HepG2 (cell line): ENCODE measurements around the gene BCAN. TPM values are rescaled to one million over a fixed set of nuclear protein-coding genes. Genes with fewer than 3 reads are reported as not detected.

Experiments used
- ATAC-seq: fragments of 200-7000 bp; cut with Tn5 transposase; 3 replicates; pipeline ENCODE4 v1.9.1; 2020; ENCODE audit warnings: mild to moderate bottlenecking, moderate library complexity
- BruUV-seq: library from RNA; stranded (reverse); fragments of 400-500 nt; replicated peaks from 2 replicates; lab custom pipeline; 2021; lab: Mats Ljungman, UMichigan
- CTCF ChIA-PET: fragments of 300-600 bp; formaldehyde crosslinking; extraction: SDS; loops from one replicate; lab custom pipeline; 2021; ENCODE audit warnings: low total read pairs, inconsistent platforms, low intra/inter-chr PET ratio; lab: Yijun Ruan, JAX
- POLR2A ChIA-PET: fragments of 350-600 bp; sonication (Branson Sonifier 250); formaldehyde crosslinking; loops from one replicate; lab custom pipeline; 2020; ENCODE audit warnings: antibody characterized with exemption, inconsistent platforms; lab: Yijun Ruan, JAX
- DNase-seq: peaks from one replicate; pipeline ENCODE4 v3.0.0-alpha.2; 2015; ENCODE audit warnings: low spot score
- FAIRE-seq: peaks from 3 replicates; lab custom pipeline; 2011; peaks lifted over from hg19 to GRCh38; lab: Jason Lieb, UNC
- H2AFZ ChIP-seq: one replicate; pipeline ENCODE4 v1.6.1; 2011; ENCODE audit warnings: low read length, inconsistent platforms
- H3K27ac ChIP-seq: fragments of 300-600 bp; 3 replicates; pipeline ENCODE4 v1.8.0; 2011; ENCODE audit warnings: mixed run types, mild to moderate bottlenecking, mixed read lengths, low read length, inconsistent platforms; ENCODE audit not compliant: insufficient read depth; ENCODE audit errors: extremely low read length
- H3K27me3 ChIP-seq, 2 experiments: fragments of 200-600 bp in 1 of 2; 2 replicates in 1 of 2; 3 replicates in 1 of 2; pipeline versions ENCODE4 v1.6.0 to v1.8.0; 2011; ENCODE audit warnings: low read length in 2 of 2, mild to moderate bottlenecking in 2 of 2, moderate library complexity in 2 of 2, inconsistent platforms in 1 of 2; ENCODE audit not compliant: insufficient read depth in 2 of 2, control insufficient read depth in 1 of 2
- H3K36me3 ChIP-seq, 2 experiments: fragments of 200-600 bp in 1 of 2; replicated peaks in 1 of 2; 2 replicates in 1 of 2; 3 replicates in 1 of 2; pipeline versions ENCODE4 v1.5.1 to v1.8.0; 2011; ENCODE audit warnings: low read length in 2 of 2, inconsistent platforms in 1 of 2; ENCODE audit not compliant: insufficient read depth in 2 of 2, control insufficient read depth in 1 of 2
- H3K4me1 ChIP-seq: 2 replicates; pipeline ENCODE4 v1.5.1; 2012; ENCODE audit warnings: low read length, inconsistent platforms; ENCODE audit not compliant: insufficient read depth
- H3K4me2 ChIP-seq: 2 replicates; pipeline ENCODE4 v1.6.0; 2011; ENCODE audit warnings: low read depth, low read length, inconsistent platforms
- H3K4me3 ChIP-seq, 3 experiments: fragments of 200-600 bp in 1 of 3; sonication (generic), shearing (Covaris generic) in 1 of 3; replicated peaks in 1 of 3; 2 replicates each; pipeline ENCODE4 v1.5.1; 2011 to 2016; ENCODE audit warnings: low read length in 3 of 3, inconsistent platforms in 2 of 3, low read depth in 2 of 3, mild to moderate bottlenecking in 2 of 3, control low read depth in 1 of 3, mixed read lengths in 1 of 3; ENCODE audit not compliant: insufficient read depth in 1 of 3
- H3K79me2 ChIP-seq: one replicate; pipeline ENCODE4 v1.6.1; 2011; ENCODE audit warnings: low read length, inconsistent platforms; ENCODE audit not compliant: insufficient read depth
- H3K9ac ChIP-seq: 2 replicates; pipeline ENCODE4 v1.6.0; 2011; ENCODE audit warnings: mild to moderate bottlenecking, low read depth, low read length, inconsistent platforms; ENCODE audit not compliant: insufficient read depth
- H3K9me3 ChIP-seq: 2 replicates; pipeline ENCODE4 v1.5.1; 2012; ENCODE audit warnings: mild to moderate bottlenecking, low read length
- H4K20me1 ChIP-seq: 2 replicates; pipeline ENCODE4 v1.6.0; 2011; ENCODE audit warnings: inconsistent platforms, mild to moderate bottlenecking, low read length, moderate library complexity; ENCODE audit not compliant: insufficient read depth
- AGO2 ChIP-seq: fragments of 200-400 bp; formaldehyde crosslinking; optimal IDR thresholded peaks from 2 replicates; pipeline ENCODE3; 2017; ENCODE audit warnings: mild to moderate bottlenecking, low read depth, low read length, moderate library complexity
- MXD4 ChIP-seq: IDR thresholded peaks from 2 replicates; pipeline ENCODE4 v1.6.1; 2016; ENCODE audit warnings: mild to moderate bottlenecking, missing biosample characterization, missing genetic modification reagents
- NFAT5 ChIP-seq: sonication (generic); formaldehyde crosslinking; IDR thresholded peaks from 2 replicates; pipeline ENCODE4 v1.4.0; 2020; ENCODE audit warnings: missing genetic modification reagents
- POLR2AphosphoS5 ChIP-seq: IDR thresholded peaks from 2 replicates; pipeline ENCODE4 v1.6.1; 2012; ENCODE audit warnings: low read depth, low read length
- POLR2G ChIP-seq: fragments of 200-400 bp; formaldehyde crosslinking; IDR thresholded peaks from 2 replicates; pipeline ENCODE4 v1.6.1; 2018; ENCODE audit warnings: mild to moderate bottlenecking, low read depth, low read length, moderate library complexity
- PRDM4 ChIP-seq: sonication (generic); formaldehyde crosslinking; IDR thresholded peaks from 2 replicates; pipeline ENCODE4 v1.9.0; 2021; ENCODE audit warnings: missing genetic modification reagents, borderline replicate concordance
- RBFOX2 ChIP-seq: fragments of 200-400 bp; formaldehyde crosslinking; IDR thresholded peaks from 2 replicates; pipeline ENCODE4 v1.6.1; 2017; ENCODE audit warnings: low read depth, mild to moderate bottlenecking, low read length
- ZNF451 ChIP-seq: sonication (generic); formaldehyde crosslinking; IDR thresholded peaks from 2 replicates; pipeline ENCODE4 v1.5.0; 2020; ENCODE audit warnings: mild to moderate bottlenecking, missing genetic modification reagents
- WGBS: methylation state at CpG from one replicate; pipeline ENCODE4 v1.1.6; 2017; ENCODE audit warnings: low lambda C conversion rate; 5-methylcytosine and 5-hydroxymethylcytosine counted together
- in situ Hi-C: cut with HindIII; loops from 2 replicates; pipeline ENCODE4 v1.10.0; 2017; ENCODE audit warnings: low pct_unique_long_range_greater_than_20kb; ENCODE audit not compliant: extremely low pct_ligation_motif_present
- intact Hi-C: fragments of 100-400 bp; cut with micrococcal nuclease; formaldehyde crosslinking; loops from one replicate; pipeline ENCODE4 v1.10.0; 2022; ENCODE audit not compliant: unreplicated experiment
- polyA plus RNA-seq, 8 experiments: library from polyadenylated mRNA; depleted of rRNA in 3 of 8; stranded (reverse) in 7 of 8; unstranded in 1 of 8; fragments of >200 nt; fragmentation: Illumina TruSeq in 4 of 8; extraction: Trizol in 4 of 8; gene quantifications; 2 replicates each; pipeline versions ENCODE4 v1.2.1 to v1.2.3, GENCODE V29; 2011 to 2016; ENCODE audit warnings: low read depth in 4 of 8, missing spikeins in 1 of 8, mixed read lengths in 1 of 8; ENCODE audit not compliant: insufficient read depth in 1 of 8
- total RNA-seq, 5 experiments: library from RNA; depleted of rRNA; stranded (reverse); fragments of >200 nt; fragmentation: Illumina TruSeq; extraction: Trizol; gene quantifications; 2 replicates each; pipeline ENCODE4 v1.2.3, GENCODE V29; 2016; ENCODE audit warnings: low read depth in 1 of 5

Gene BCAN
- total and polyA plus RNA-seq, 2 of the 13 experiments (the other 11 are each of a cell fraction or from before 2014, with no cell fraction given) = not detected

- no peak for TF ChIP-seq NFAT5
Observed at GRCh38 chr1:156652131-156652991, 10.4 kb downstream of the BCAN start (continued).

DNA sequence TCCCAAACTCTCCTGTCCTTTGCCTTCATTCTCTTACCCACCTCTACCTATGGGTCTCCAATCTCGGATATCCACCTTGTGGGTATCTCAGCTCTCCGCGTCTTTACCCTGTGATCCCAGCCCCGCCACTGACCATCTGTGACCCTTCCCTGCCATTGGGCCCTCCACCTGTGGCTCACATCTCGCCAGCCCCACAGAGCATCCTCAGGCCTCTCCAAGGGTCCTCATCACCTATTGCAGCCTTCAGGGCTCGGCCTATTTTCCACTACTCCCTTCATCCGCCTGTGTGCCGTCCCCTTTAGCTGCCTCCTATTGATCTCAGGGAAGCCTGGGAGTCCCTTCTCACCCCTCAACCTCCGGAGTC lies 11.1 kb downstream of the BCAN start:
- TF ChIP-seq POLR2G (peak; percentile 20; the same call in 1 of the 2 replicates), POLR2AphosphoS5 (peak; percentile 14; the same call in 1 of the 2 replicates), AGO2 (peak; percentile 31), PRDM4 (CRISPR knock-in tag) (no peak), ZNF451 (CRISPR knock-in tag) (no peak), RBFOX2 (0 out of 2 replicates have a peak, but pooled peaks have one; percentile 13), MXD4 (no peak)
- BruUV-seq = TSS peak; percentile 8
- intact Hi-C loops = no loop called here
- DNase-seq (no peak), FAIRE-seq (no peak), ATAC-seq (no peak)
- H3K79me2 ChIP-seq = no peaks in the 10 kb centered on the region
- in situ Hi-C loops = no loop called here
- ChIA-PET CTCF (no interaction called here), POLR2A (interaction anchor here (0.8 kb wide), 1 partner anchor 33 kb away, joined by 4 read pairs; no protein-coding TSS in a partner anchor)
- no peak overlapping the region for H3K4me2 ChIP-seq
- H3K4me1 ChIP-seq = peaks cover 26% of the 10 kb centered on the region
- peaks cover 91% of the 10 kb centered on the region for H4K20me1 ChIP-seq
- no peak overlapping the region for H3K9ac ChIP-seq
- 97% methylated on average over 9 of the region's 9 CpGs for WGBS
- no peaks in the 10 kb centered on the region for H3K27me3 ChIP-seq
- H3K27ac ChIP-seq = no peak overlapping the region
- H3K4me3 ChIP-seq = no peak overlapping the region
- no peaks in the 10 kb centered on the region for H3K9me3 ChIP-seq
- no peak overlapping the region for H2AFZ ChIP-seq
- H3K36me3 ChIP-seq = 0 out of 5 replicates have a peak, but pooled peaks cover 0 to 1% of the 10 kb centered on the region in 2 experiments
